ENCODE data around the gene EEFSEC.

EEFSEC gene

DNA sequence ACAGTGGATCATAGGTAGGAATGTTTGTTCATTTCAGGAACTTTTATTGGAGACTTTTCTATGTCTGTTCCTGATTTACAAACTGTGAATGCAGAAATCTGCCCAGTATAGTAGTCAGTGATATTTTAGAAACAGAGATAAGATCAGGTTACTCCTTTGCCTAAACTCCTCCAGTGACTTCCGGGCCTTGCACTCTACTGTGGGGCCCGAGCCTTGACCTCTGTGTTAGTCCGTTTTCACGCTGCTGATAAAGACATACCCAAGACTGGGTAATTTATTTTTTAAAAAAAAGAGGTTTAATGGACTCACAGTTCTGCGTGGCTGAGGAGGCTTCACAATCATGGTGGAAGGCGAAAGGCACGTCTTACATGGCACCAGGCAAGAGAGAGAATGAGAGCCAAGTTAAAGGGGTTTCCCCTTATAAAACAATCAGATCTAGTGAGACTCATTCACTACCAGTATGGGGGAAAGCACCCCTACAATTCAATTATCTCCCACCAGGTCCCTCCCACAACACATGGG is 186.3 kb downstream of the EEFSEC start:
- DNase-seq: no peak

GRCh38 chr3:128340198-128340903 is 187.1 kb downstream of the EEFSEC start:
- DNase-seq: no peak

- DNase-seq: no peak
Observed at GRCh38 chr3:128340904-128341555, 187.7 kb downstream of the EEFSEC start.

- no peak for DNase-seq
Observed at GRCh38 chr3:128341659-128342395, 188.5 kb downstream of the EEFSEC start.

DNA sequence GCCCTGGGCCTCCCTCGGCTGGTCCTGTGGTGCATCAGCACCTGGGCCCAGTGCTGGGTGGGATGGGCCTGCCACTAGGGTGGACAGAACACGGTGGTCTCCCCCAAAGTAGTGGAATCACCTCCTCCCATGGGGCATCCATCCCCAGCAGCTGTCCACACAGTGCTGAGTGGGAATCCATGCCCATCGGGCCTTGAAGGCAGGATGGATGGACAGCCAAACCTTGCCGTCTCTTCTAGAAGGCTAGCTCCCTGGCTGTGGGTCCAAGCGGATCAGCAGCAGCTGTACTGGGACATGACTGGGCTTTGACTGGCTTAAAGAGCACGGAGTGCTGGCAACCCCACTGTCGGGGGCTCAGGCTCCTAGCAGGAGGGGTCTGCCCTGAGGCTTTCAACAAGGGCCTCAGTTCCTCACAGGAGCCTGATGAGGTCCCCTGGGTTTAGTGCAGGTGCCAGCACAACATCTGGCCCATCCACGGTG is 189.5 kb downstream of the EEFSEC start:
- DNase-seq: no peak

- no peak for DNase-seq
Observed at GRCh38 chr3:128343287-128344051, 190.2 kb downstream of the EEFSEC start.

GRCh38 chr3:128344052-128344735 is 190.9 kb downstream of the EEFSEC start:
- DNase-seq: no peak

GRCh38 chr3:128345196-128345595 is 191.9 kb downstream of the EEFSEC start:
- DNase-seq: no peak

- DNase-seq: no peak
Observed at GRCh38 chr3:128346562-128346961, 193.3 kb downstream of the EEFSEC start.

GRCh38 chr3:128347282-128347681 is 194.0 kb downstream of the EEFSEC start:
- DNase-seq: no peak

- DNase-seq: no peak
Observed at GRCh38 chr3:128348075-128348474, 194.8 kb downstream of the EEFSEC start.

DNA sequence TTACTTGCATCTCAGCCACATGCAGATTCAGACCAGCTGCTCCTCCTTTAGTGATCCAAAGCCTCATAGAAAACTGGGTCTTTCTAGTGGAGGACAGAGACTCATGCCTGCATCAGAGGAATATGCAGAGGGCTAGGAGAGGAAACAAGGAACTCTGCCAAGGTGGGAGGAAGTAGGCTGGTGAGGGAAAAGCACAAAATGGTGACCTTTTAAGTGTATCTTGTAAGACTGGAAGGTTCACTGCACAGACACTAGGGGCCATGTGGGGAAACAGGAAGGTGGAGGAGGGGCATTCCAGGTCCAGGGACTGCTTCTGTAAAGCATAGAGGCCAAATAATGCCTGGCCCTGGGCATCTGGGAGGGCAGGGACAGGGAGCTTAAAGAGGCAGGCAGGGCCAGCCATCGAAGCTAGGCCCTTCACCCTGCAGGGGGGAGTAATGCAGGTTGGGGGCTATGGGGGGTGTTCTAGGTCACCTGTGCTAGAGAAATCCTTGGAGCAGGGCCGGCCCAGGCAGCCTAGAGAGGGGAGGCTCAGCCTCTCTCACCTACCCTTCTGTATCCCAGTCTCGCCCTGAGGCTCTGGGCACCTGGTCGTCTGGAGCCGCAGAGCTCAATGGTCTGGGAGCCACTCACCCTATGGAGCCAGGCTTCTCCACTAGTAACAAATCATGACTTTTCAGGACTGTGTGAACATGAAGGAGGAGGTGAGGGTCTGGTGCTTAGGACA is 195.7 kb downstream of the EEFSEC start:
- no peak for DNase-seq

DNA sequence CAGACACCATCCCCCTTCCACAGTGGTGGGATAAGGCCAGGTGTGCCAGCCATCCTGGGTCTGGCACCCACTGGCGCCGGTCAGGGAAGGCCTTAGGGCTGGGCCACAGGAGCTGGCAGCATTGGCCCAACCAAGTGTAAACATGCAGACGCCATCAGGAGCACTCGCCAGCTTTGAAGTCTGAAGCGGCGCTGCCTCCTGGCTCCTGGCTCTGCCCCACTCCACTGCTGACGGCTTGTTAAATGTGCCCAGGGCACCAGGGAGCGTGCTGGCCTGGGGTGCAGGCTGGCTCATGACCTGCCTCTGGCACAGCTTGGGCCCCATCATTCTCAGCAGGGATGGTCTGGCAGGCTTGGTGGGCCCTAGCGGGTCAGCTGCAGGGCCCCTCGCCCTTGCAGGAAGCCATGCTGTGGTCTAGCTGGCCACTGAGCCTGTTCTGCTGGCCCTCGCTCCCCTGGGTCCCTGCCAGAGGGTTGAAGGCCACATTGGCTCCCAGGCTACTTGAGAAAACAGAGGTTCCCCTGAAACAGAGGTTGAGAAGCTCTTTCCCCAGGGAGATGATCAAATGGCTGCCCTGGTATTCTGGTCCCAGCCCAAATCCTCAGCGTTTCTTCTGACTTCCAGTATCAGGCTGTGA is 196.8 kb downstream of the EEFSEC start:
- DNase-seq: no peak

DNA sequence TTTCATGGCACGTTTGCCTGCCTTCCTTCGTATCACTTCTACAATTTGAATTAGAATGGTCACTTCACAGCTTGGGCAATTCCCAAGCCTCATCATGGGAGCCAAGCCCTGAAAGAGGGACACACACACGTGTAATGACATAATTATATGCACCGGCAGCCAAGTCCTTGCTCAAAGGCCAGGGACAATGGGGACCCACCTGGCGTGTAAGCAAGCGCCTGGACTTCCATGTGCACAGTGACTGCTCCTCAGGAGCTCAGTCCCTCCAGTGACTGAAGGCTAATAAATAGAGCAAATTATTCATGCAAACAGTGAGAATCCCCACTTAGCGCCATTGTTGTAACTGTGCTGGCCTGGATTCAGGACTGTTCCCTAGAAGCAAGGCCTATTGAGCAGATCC is 198.3 kb downstream of the EEFSEC start:
- DNase-seq: no peak

GRCh38 chr3:128352326-128352725 is 199.0 kb downstream of the EEFSEC start:
- DNase-seq: no peak

DNA sequence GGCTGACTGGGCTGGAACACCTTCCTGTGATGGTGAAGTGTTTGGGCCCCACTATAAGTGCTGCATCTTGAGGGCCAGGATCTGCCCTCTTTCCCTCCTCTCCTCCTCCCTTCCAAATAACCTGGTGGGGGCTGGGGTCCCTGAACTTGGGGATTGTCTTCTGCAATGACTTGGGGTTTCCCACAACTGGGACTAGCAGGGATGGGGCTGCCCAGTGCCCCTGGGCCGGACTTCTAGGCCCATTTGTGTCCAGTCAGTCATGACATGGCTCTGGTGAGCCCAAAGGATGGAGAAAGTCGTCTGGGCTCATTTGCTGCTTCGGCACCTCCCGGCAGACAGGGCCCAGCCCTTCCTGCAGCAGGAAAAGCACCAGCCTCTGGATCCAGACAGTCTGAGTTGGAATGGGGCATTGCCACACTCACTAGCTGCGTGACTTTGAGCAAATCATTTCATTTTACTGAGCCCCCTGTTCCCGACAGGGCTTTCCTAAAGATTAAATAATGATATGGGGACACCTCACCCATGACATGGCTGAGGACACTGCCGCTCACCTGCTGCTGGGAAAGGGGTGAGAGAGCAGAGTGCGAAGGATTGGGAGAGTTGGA is 200.2 kb downstream of the EEFSEC start:
- no peak for DNase-seq

- no peak for DNase-seq
Observed at GRCh38 chr3:128353991-128354687, 200.9 kb downstream of the EEFSEC start.

- DNase-seq: no peak
Observed at GRCh38 chr3:128354788-128355542, 201.7 kb downstream of the EEFSEC start.

GRCh38 chr3:128355543-128355919 is 202.2 kb downstream of the EEFSEC start:
- DNase-seq: no peak
